HepG2 (cell line): ENCODE measurements around the gene PSD. TPM values are rescaled to one million over a fixed set of nuclear protein-coding genes. Genes with fewer than 3 reads are reported as not detected.

Experiments used
- AGO1 ChIP-seq: fragments of 200-400 bp; formaldehyde crosslinking; IDR thresholded peaks from 2 replicates; pipeline ENCODE4 v1.6.1; 2017; ENCODE audit warnings: mild to moderate bottlenecking, low read depth, low read length, moderate library complexity; ENCODE audit not compliant: poor library complexity, severe bottlenecking
- ATAD3A ChIP-seq: sonication (generic); formaldehyde crosslinking; IDR thresholded peaks from 2 replicates; pipeline ENCODE4 v1.4.0; 2020; ENCODE audit warnings: missing genetic modification reagents
- HNRNPL ChIP-seq: fragments of 200-400 bp; formaldehyde crosslinking; IDR thresholded peaks from 2 replicates; pipeline ENCODE4 v1.6.1; 2017; ENCODE audit warnings: mild to moderate bottlenecking, low read depth, low read length
- HOXD1 ChIP-seq: sonication (generic); formaldehyde crosslinking; IDR thresholded peaks from 2 replicates; pipeline ENCODE4 v1.5.0; 2020; ENCODE audit warnings: missing genetic modification reagents
- IRF9 ChIP-seq: sonication (generic); formaldehyde crosslinking; IDR thresholded peaks from 2 replicates; pipeline ENCODE4 v1.8.0; 2022; ENCODE audit warnings: missing genetic modification reagents, mild to moderate bottlenecking, borderline replicate concordance
- IRX3 ChIP-seq: sonication (generic); formaldehyde crosslinking; IDR thresholded peaks from 2 replicates; pipeline ENCODE4 v1.8.1; 2023; ENCODE audit warnings: mild to moderate bottlenecking, low read depth, missing genetic modification reagents, borderline replicate concordance
- KDM2A ChIP-seq: sonication (generic); formaldehyde crosslinking; IDR thresholded peaks from 2 replicates; pipeline ENCODE4 v1.4.0; 2020; ENCODE audit warnings: low read depth, missing genetic modification reagents, borderline replicate concordance
- MLX ChIP-seq: IDR thresholded peaks from 2 replicates; pipeline ENCODE4 v1.6.1; 2016
- NFKB2 ChIP-seq: sonication (generic); formaldehyde crosslinking; IDR thresholded peaks from 2 replicates; pipeline ENCODE4 v1.4.0; 2020; ENCODE audit warnings: missing genetic modification reagents, borderline replicate concordance
- SNAPC4 ChIP-seq: sonication (generic); formaldehyde crosslinking; IDR thresholded peaks from 2 replicates; pipeline ENCODE4 v1.4.0; 2020; ENCODE audit warnings: mild to moderate bottlenecking, missing genetic modification reagents
- SOX13 ChIP-seq, 3 experiments: fragments of 450-650 bp in 1 of 3; sonication (generic) in 1 of 3; formaldehyde crosslinking in 1 of 3; IDR thresholded peaks in 2 of 3; conservative IDR thresholded peaks in 1 of 3; 2 replicates each; pipeline versions ENCODE4 v1.5.0 to v1.6.1; 2016 to 2020; ENCODE audit warnings: antibody characterized with exemption in 1 of 3, mild to moderate bottlenecking in 1 of 3, missing compliant biosample characterization in 1 of 3, missing genetic modification reagents in 1 of 3, moderate library complexity in 1 of 3
- SRF ChIP-seq: IDR thresholded peaks from 2 replicates; pipeline ENCODE4 v1.6.1; 2011; ENCODE audit warnings: mild to moderate bottlenecking, low read depth, low read length, moderate library complexity
- ZBTB37 ChIP-seq: sonication (generic); formaldehyde crosslinking; IDR thresholded peaks from 2 replicates; pipeline ENCODE4 v1.4.0; 2020; ENCODE audit warnings: mild to moderate bottlenecking, missing genetic modification reagents
- ZMYM4 ChIP-seq: sonication (generic); formaldehyde crosslinking; IDR thresholded peaks from 2 replicates; pipeline ENCODE4 v1.8.1; 2023; ENCODE audit warnings: mild to moderate bottlenecking, missing genetic modification reagents
- ZNF333 ChIP-seq: sonication (generic); formaldehyde crosslinking; IDR thresholded peaks from 2 replicates; pipeline ENCODE4 v1.4.0; 2020; ENCODE audit warnings: mild to moderate bottlenecking, missing genetic modification reagents, borderline replicate concordance
- ZNF451 ChIP-seq: sonication (generic); formaldehyde crosslinking; IDR thresholded peaks from 2 replicates; pipeline ENCODE4 v1.5.0; 2020; ENCODE audit warnings: mild to moderate bottlenecking, missing genetic modification reagents
- ZNF780A ChIP-seq: sonication (generic); formaldehyde crosslinking; IDR thresholded peaks from 2 replicates; pipeline ENCODE4 v1.8.0; 2022; ENCODE audit warnings: mild to moderate bottlenecking, missing genetic modification reagents, moderate library complexity
- ZSCAN21 ChIP-seq: sonication (generic); formaldehyde crosslinking; IDR thresholded peaks from 2 replicates; pipeline ENCODE4 v1.8.0; 2022; ENCODE audit warnings: mild to moderate bottlenecking, missing genetic modification reagents, moderate library complexity, borderline replicate concordance
- polyA plus RNA-seq, 8 experiments: library from polyadenylated mRNA; depleted of rRNA in 3 of 8; stranded (reverse) in 7 of 8; unstranded in 1 of 8; fragments of >200 nt; fragmentation: Illumina TruSeq in 4 of 8; extraction: Trizol in 4 of 8; gene quantifications; 2 replicates each; pipeline versions ENCODE4 v1.2.1 to v1.2.3, GENCODE V29; 2011 to 2016; ENCODE audit warnings: low read depth in 4 of 8, missing spikeins in 1 of 8, mixed read lengths in 1 of 8; ENCODE audit not compliant: insufficient read depth in 1 of 8
- total RNA-seq, 5 experiments: library from RNA; depleted of rRNA; stranded (reverse); fragments of >200 nt; fragmentation: Illumina TruSeq; extraction: Trizol; gene quantifications; 2 replicates each; pipeline ENCODE4 v1.2.3, GENCODE V29; 2016; ENCODE audit warnings: low read depth in 1 of 5

PSD gene
- total and polyA plus RNA-seq, 2 of the 13 experiments (the other 11 are each of a cell fraction or from before 2014, with no cell fraction given), result 0.35 to 0.58 TPM

- TF ChIP-seq ZBTB37 (CRISPR knock-in tag), result no peak
- TF ChIP-seq ZMYM4 (CRISPR knock-in tag), result peak; percentile 76
- no peak for TF ChIP-seq SNAPC4 (CRISPR knock-in tag)
- TF ChIP-seq SRF, result peak; percentile 44; the same call in 1 of the 2 replicates
- peak; percentile 78; the same call in 1 of the 2 replicates for TF ChIP-seq HOXD1 (CRISPR knock-in tag)
- no peak for TF ChIP-seq SOX13 (IDR thresholded peaks at IDR 0.05)
- peak in 1 of 2 experiments; percentile 47; a peak in 1 of 4 replicates for TF ChIP-seq SOX13 (CRISPR knock-in tag; conservative IDR thresholded peaks at IDR 0.05 in 1 of 2, IDR thresholded peaks at IDR 0.05 in 1 of 2)
- peak; percentile 99 for TF ChIP-seq KDM2A
- TF ChIP-seq ZSCAN21, result peak; percentile 86; the same call in 1 of the 2 replicates
- peak; percentile 96 for TF ChIP-seq IRF9
- TF ChIP-seq AGO1, result no peak
- TF ChIP-seq ATAD3A (CRISPR knock-in tag), result no peak
- no peak; the same call in 1 of the 2 replicates for TF ChIP-seq IRX3 (CRISPR knock-in tag)
- no peak; the same call in 1 of the 2 replicates for TF ChIP-seq NFKB2 (CRISPR knock-in tag)
- TF ChIP-seq MLX (CRISPR knock-in tag), result peak; percentile 58; the same call in 1 of the 2 replicates
- TF ChIP-seq ZNF451 (CRISPR knock-in tag), result 0 out of 2 replicates have a peak, but pooled peaks have one; percentile 37
- TF ChIP-seq HNRNPL, result no peak
- TF ChIP-seq ZNF780A (CRISPR knock-in tag), result peak; percentile 76; the same call in 1 of the 2 replicates
- peak; percentile 70; the same call in 1 of the 2 replicates for TF ChIP-seq ZNF333 (CRISPR knock-in tag)
Observed at GRCh38 chr10:102399217-102400021, 19.2 kb downstream of the PSD start (continued).
